ENCODE results near the gene PTGFRN. TPM values are rescaled to one million over a fixed set of nuclear protein-coding genes. Genes with fewer than 3 reads are reported as not detected.

The PTGFRN gene
- total RNA-seq, 1 donor from 2014 or later, result 80.0 TPM

DNA sequence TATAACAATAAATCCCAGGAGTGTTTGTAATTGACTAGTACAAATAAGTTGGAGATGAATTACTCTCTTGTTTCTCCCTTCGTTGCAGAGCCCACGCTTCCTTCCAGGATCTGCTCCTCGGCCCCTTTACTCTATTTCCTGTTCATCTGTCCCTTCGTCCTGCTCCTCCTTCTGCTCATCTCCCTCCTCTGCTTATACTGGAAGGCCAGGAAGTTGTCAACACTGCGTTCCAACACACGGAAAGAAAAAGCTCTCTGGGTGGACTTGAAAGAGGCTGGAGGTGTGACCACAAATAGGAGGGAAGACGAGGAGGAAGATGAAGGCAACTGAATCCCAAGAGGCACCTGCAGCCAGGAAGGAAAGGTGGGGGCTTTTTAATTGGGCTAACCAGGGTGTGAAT is 124.1 kb downstream of the PTGFRN start:
- Mint-ChIP-seq H3K27me3 (no peaks in the 10 kb centered on the region), H3K9me3 (no peaks in the 10 kb centered on the region), H3K4me3 (no peak overlapping the region), H3K27ac (no peak overlapping the region), H3K4me1 (ENCODE audit: unreplicated experiment) (peaks cover 38% of the 10 kb centered on the region), H3K36me3 (peaks cover 11% of the 10 kb centered on the region)
- no peak for DNase-seq (ENCODE audit: extremely low spot score, unreplicated experiment)
- TF ChIP-seq, protein P1, sequence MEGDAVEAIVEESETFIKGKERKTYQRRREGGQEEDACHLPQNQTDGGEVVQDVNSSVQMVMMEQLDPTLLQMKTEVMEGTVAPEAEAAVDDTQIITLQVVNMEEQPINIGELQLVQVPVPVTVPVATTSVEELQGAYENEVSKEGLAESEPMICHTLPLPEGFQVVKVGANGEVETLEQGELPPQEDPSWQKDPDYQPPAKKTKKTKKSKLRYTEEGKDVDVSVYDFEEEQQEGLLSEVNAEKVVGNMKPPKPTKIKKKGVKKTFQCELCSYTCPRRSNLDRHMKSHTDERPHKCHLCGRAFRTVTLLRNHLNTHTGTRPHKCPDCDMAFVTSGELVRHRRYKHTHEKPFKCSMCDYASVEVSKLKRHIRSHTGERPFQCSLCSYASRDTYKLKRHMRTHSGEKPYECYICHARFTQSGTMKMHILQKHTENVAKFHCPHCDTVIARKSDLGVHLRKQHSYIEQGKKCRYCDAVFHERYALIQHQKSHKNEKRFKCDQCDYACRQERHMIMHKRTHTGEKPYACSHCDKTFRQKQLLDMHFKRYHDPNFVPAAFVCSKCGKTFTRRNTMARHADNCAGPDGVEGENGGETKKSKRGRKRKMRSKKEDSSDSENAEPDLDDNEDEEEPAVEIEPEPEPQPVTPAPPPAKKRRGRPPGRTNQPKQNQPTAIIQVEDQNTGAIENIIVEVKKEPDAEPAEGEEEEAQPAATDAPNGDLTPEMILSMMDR (conservative IDR thresholded peaks at IDR 0.05), result no peak

DNA sequence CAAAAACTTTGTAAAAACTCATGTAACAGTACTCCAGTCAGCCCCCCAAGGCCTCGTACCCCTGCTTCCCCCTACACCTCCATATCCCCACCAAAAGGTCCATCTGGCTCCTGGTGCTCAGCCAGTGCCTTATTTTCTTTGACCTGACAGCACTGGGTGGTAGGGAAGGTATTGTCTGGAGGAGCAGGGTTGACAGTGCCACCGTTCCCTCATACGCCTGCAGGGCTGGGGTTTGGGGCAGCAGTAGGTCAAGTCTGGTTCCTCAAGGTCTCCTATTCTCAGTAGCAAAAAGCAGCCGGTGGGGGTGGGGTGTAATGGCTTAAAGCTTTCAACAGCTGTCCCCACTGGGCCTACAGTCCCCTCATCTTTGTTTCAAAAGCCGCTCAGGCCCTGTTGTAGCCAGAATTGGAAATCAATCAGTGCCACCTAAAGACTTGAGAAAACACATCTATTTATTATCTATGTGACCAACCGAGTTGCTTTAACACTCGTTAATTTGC is 125.1 kb downstream of the PTGFRN start:
- Mint-ChIP-seq H3K36me3 (peaks cover 11% of the 10 kb centered on the region), H3K9me3 (no peaks in the 10 kb centered on the region), H3K4me3 (no peak overlapping the region), H3K27ac (no peak overlapping the region), H3K4me1 (ENCODE audit: unreplicated experiment) (peaks cover 38% of the 10 kb centered on the region), H3K27me3 (no peaks in the 10 kb centered on the region)
- TF ChIP-seq, protein P1 (conservative IDR thresholded peaks at IDR 0.05), result no peak
- no peak for DNase-seq (ENCODE audit: extremely low spot score, unreplicated experiment)

DNA sequence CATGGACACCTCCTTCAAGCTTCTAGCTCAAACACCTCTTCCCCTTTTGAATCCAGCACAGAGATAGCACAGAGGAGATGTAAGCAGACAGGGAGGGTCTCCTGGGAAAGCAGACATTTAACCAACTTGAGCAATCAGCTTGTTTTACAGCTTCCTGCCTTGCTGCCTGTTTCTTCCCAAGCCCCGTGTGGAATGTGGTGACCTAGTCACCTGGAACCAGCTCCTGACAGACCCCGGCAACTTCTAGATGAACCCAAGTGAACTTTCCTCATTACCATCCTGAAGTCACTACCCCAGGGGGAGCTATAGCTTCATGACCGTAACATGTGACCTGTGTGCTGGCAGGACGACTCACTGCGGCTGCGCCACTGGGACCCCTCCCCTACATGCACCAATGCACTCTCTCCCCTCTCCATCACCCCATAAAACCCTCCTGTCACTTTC is 126.3 kb downstream of the PTGFRN start:
- Mint-ChIP-seq H3K4me3 (no peak overlapping the region), H3K27me3 (no peaks in the 10 kb centered on the region), H3K4me1 (ENCODE audit: unreplicated experiment) (peaks cover 38% of the 10 kb centered on the region), H3K27ac (no peak overlapping the region), H3K36me3 (peaks cover 11% of the 10 kb centered on the region), H3K9me3 (no peaks in the 10 kb centered on the region)
- DNase-seq (ENCODE audit: extremely low spot score, unreplicated experiment), result no peak
- TF ChIP-seq, protein P1 (conservative IDR thresholded peaks at IDR 0.05), result no peak

DNA sequence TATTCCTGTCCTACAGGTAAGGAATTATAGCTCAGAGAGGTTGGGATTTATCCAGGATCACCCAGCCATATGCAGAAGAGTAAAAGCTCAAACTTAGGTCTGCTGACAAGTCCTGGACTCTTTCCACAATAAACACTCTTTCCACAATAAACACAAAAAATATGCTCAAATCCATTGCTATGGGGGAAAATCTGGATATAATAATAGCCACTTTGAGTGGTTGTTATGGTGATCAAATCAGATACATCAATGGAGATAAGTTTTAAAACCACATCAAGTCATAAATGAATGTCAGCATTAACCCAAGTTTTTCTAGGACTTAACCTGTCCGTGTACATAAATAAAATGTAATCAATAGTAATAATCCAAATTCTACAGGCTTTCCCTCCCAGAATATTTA is 128.1 kb downstream of the PTGFRN start:
- DNase-seq (ENCODE audit: extremely low spot score, unreplicated experiment), result no peak
- H3K4me3 Mint-ChIP-seq, result no peak overlapping the region
- H3K4me1 Mint-ChIP-seq (ENCODE audit: unreplicated experiment), result peaks cover 26% of the 10 kb centered on the region

DNA sequence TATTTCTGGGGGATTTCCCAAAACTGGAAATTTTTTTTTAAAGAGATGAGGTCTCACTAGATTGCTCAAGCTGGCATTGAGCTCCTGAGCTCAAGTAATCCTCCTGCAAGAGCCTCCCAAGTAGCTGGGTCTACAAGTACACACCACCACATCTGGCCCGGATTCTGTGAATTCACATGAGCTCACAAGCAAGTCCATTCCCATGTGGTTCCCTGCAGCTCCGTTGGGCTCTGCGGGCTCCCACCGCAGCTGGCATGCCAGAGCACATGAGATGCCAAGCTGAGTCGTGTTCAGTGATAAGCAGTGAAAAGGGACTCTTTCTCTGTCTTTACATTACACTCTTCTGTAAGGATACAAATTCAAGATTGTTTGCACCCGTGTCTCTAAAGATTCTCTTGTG is 128.5 kb downstream of the PTGFRN start:
- no peak for DNase-seq (ENCODE audit: extremely low spot score, unreplicated experiment)
- no peaks in the 10 kb centered on the region for H3K36me3 Mint-ChIP-seq
- H3K9me3 Mint-ChIP-seq, result peaks cover 4% of the 10 kb centered on the region
- H3K4me1 Mint-ChIP-seq (ENCODE audit: unreplicated experiment), result peaks cover 22% of the 10 kb centered on the region
- no peak overlapping the region for H3K4me3 Mint-ChIP-seq
- no peaks in the 10 kb centered on the region for H3K27me3 Mint-ChIP-seq
- H3K27ac Mint-ChIP-seq, result no peak overlapping the region
- TF ChIP-seq, protein P1 (conservative IDR thresholded peaks at IDR 0.05), result no peak

More for the DNA sequence above, 128.1 kb downstream of the PTGFRN start:
- TF ChIP-seq, protein P1 (conservative IDR thresholded peaks at IDR 0.05), result no peak
- H3K36me3 Mint-ChIP-seq, result peaks cover 3% of the 10 kb centered on the region
- H3K9me3 Mint-ChIP-seq, result peaks cover 4% of the 10 kb centered on the region
- no peaks in the 10 kb centered on the region for H3K27me3 Mint-ChIP-seq
- no peak overlapping the region for H3K27ac Mint-ChIP-seq

Other genes with a start within 250 kb of the PTGFRN start
- 42.9 and 48.4 TPM in 2 replicates for gene IGSF3, start 242.2 kb upstream of the PTGFRN start, total RNA-seq (ENCODE audit: low replicate concordance)
- 0.17 TPM in 1 of 2 replicates, not detected in the other for gene CD2, start 155.5 kb upstream of the PTGFRN start, total RNA-seq (ENCODE audit: low replicate concordance)
- 1.1 and 4.4 TPM in 2 replicates for gene CD101, start 91.8 kb downstream of the PTGFRN start, total RNA-seq (ENCODE audit: low replicate concordance)
- gene TTF2, start 150.4 kb downstream of the PTGFRN start, total RNA-seq (ENCODE audit: low replicate concordance), result 28.3 and 47.5 TPM in 2 replicates
- gene TRIM45, start 211.8 kb downstream of the PTGFRN start, total RNA-seq (ENCODE audit: low replicate concordance), result 19.8 and 23.3 TPM in 2 replicates